HFFc6 (cell line): Measurements from ENCODE around the gene SETX. TPM values are rescaled to one million over a fixed set of nuclear protein-coding genes. Genes with fewer than 3 reads are reported as not detected.

Experiments
- DNase-seq: peaks from one replicate; pipeline ENCODE4 v3.0.0-alpha.2; 2018
- H3K27ac Mint-ChIP-seq: 2 replicates; pipeline ENCODE4 v1.8.0; 2020; ENCODE audit warnings: mild to moderate bottlenecking, mixed read lengths
- H3K27me3 Mint-ChIP-seq: 2 replicates; pipeline ENCODE4 v1.8.0; 2021; ENCODE audit warnings: mild to moderate bottlenecking, moderate library complexity, mixed read lengths; ENCODE audit not compliant: insufficient read depth
- H3K36me3 Mint-ChIP-seq: 2 replicates; pipeline ENCODE4 v1.8.0; 2021; ENCODE audit warnings: low read depth, mixed read lengths
- H3K4me1 Mint-ChIP-seq: 2 replicates; pipeline ENCODE4 v1.8.0; 2020; ENCODE audit warnings: low read depth, mixed read lengths
- H3K4me3 Mint-ChIP-seq: 2 replicates; pipeline ENCODE4 v1.8.0; 2020; ENCODE audit warnings: mild to moderate bottlenecking, moderate library complexity, mixed read lengths
- H3K9me3 Mint-ChIP-seq: 2 replicates; pipeline ENCODE4 v1.8.0; 2020; ENCODE audit warnings: mild to moderate bottlenecking, mixed read lengths
- CTCF ChIP-seq: fragments of 200-600 bp; sonication (generic); IDR thresholded peaks from 2 replicates; pipeline ENCODE4 v1.5.0; 2021; ENCODE audit warnings: antibody characterized with exemption, mild to moderate bottlenecking
- total RNA-seq, 6 experiments: library from RNA; stranded (reverse); fragmentation: NEBNext Ultra II Directional; extraction: Animal tissue kit (Norgen Biotek cat#: 25700); gene quantifications; 2 replicates in 1 of 6; 3 replicates in 5 of 6; pipeline ENCODE4 v1.2.3, GENCODE V29; 2021

Gene SETX
- total RNA-seq, 6 experiments from 2014 or later = 14.9 to 18.7 (median 17.7) TPM

GRCh38 chr9:132391449-132391848 lies 36.7 kb upstream of the SETX start:
- Mint-ChIP-seq H3K9me3 (no peaks in the 10 kb centered on the region), H3K27me3 (peaks cover 3% of the 10 kb centered on the region; the same call in 1 of the 2 replicates), H3K4me3 (no peak overlapping the region), H3K27ac (no peak overlapping the region), H3K4me1 (no peaks in the 10 kb centered on the region; the same call in 1 of the 2 replicates), H3K36me3 (peaks cover 30% of the 10 kb centered on the region)
- DNase-seq = no peak
- no peak for TF ChIP-seq CTCF

- TF ChIP-seq CTCF = no peak
- no peak overlapping the region for H3K27ac Mint-ChIP-seq
- H3K4me3 Mint-ChIP-seq = no peak overlapping the region
- H3K4me1 Mint-ChIP-seq = no peaks in the 10 kb centered on the region; the same call in 1 of the 2 replicates
- peaks cover 3% of the 10 kb centered on the region; the same call in 1 of the 2 replicates for H3K27me3 Mint-ChIP-seq
- DNase-seq = no peak
- H3K9me3 Mint-ChIP-seq = no peaks in the 10 kb centered on the region
- peaks cover 30% of the 10 kb centered on the region for H3K36me3 Mint-ChIP-seq
Measured at GRCh38 chr9:132390966-132391365, 36.2 kb upstream of the SETX start.

- peaks cover 1% of the 10 kb centered on the region; the same call in 1 of the 2 replicates for H3K27me3 Mint-ChIP-seq
Measured at GRCh38 chr9:132387133-132387532, 32.3 kb upstream of the SETX start.

GRCh38 chr9:132384376-132384775 lies 29.6 kb upstream of the SETX start:
- DNase-seq = no peak
- no peak overlapping the region for H3K4me3 Mint-ChIP-seq
- H3K36me3 Mint-ChIP-seq = peaks cover 25% of the 10 kb centered on the region
- no peaks in the 10 kb centered on the region; the same call in 1 of the 2 replicates for H3K4me1 Mint-ChIP-seq
- TF ChIP-seq CTCF = no peak
- H3K9me3 Mint-ChIP-seq = no peaks in the 10 kb centered on the region
- no peak overlapping the region for H3K27ac Mint-ChIP-seq
- H3K27me3 Mint-ChIP-seq = peaks cover 1% of the 10 kb centered on the region; the same call in 1 of the 2 replicates

More at GRCh38 chr9:132387133-132387532, 32.3 kb upstream of the SETX start:
- DNase-seq = no peak
- Mint-ChIP-seq H3K36me3 (peaks cover 32% of the 10 kb centered on the region), H3K4me3 (no peak overlapping the region), H3K27ac (no peak overlapping the region), H3K9me3 (no peaks in the 10 kb centered on the region), H3K4me1 (no peaks in the 10 kb centered on the region; the same call in 1 of the 2 replicates)
- TF ChIP-seq CTCF = no peak

- no peak overlapping the region for H3K27ac Mint-ChIP-seq
- peaks cover 20% of the 10 kb centered on the region for H3K36me3 Mint-ChIP-seq
- H3K4me1 Mint-ChIP-seq = no peaks in the 10 kb centered on the region; the same call in 1 of the 2 replicates
- peaks cover 1% of the 10 kb centered on the region; the same call in 1 of the 2 replicates for H3K27me3 Mint-ChIP-seq
- no peak for DNase-seq
- no peaks in the 10 kb centered on the region for H3K9me3 Mint-ChIP-seq
- no peak for TF ChIP-seq CTCF
- no peak overlapping the region for H3K4me3 Mint-ChIP-seq
Measured at GRCh38 chr9:132383462-132383883, 28.7 kb upstream of the SETX start.
